GM21786 (cell line): Measurements from ENCODE around the gene TRAIP.

Experiments
- ATAC-seq: cut with Tn5 transposase; IDR thresholded peaks from one replicate; pipeline ENCODE4 v1.9.1; 2021; ENCODE audit not compliant: unreplicated experiment

Gene TRAIP

DNA sequence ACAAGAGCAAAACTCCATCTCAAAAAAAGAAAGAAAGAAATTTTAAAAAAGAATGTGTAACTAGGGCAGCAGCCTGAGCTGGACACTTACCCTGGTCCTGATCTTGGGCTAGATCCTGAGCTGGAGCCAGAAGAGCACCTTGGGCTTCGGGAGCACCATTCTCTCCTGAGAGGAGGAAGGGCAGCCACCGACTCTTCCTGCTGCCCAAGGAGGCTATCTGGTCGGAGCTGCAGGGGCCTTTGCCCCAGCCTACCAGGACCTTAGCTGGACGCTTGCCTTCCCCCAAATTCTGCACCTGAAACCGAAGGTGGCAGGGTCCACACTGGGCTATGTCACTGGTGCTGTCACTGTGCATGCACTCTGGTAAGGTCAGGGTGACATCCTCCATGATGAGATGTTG lies 20.2 kb upstream of the TRAIP start:
- no peak for ATAC-seq

DNA sequence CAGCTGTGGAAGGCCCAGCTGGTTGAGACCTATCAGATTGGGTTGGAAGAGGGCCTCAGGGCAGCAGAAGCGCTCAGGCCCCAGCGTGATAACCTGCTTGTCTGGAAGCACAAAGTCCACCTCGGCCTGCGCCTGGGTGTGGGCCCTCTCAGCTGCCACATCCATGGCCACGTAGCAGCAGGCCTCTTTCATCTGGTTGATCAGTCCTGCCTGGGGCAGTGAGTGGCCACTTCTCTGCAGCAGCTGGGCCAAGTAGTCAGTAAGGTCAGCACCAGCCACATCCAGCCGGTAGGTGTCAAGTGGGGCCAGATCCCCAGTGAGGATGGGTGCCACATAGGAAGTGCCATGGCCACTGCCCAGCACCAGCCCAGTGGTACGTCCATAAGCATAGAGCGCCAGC lies 17.3 kb upstream of the TRAIP start:
- ATAC-seq: no peak

DNA sequence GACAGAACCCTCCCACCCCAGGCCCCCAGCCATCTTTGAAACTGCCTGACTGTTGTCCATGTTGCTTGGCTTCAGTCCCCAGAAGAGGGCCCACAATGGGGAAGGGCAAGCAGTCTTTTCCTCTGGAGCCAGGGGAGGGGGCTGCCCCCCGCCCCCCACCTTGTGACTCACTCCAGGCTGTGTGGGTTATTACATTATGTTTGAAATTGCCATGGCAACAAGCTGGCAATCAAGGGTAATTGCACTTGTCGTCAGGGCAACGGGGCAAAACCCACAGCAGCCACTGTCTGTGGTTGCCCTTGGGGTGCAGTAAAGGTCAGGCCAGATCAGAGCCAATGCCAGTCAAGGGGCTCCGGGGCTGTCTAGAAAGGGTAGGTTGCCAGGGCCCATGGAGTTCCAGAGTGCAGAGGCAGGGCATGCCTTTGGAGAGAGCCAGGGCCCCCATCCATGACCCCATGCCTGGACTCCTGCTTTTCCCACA lies 16.5 kb upstream of the TRAIP start:
- no peak for ATAC-seq

- no peak for ATAC-seq
Observed at GRCh38 chr3:49871531-49872153, 15.3 kb upstream of the TRAIP start.

DNA sequence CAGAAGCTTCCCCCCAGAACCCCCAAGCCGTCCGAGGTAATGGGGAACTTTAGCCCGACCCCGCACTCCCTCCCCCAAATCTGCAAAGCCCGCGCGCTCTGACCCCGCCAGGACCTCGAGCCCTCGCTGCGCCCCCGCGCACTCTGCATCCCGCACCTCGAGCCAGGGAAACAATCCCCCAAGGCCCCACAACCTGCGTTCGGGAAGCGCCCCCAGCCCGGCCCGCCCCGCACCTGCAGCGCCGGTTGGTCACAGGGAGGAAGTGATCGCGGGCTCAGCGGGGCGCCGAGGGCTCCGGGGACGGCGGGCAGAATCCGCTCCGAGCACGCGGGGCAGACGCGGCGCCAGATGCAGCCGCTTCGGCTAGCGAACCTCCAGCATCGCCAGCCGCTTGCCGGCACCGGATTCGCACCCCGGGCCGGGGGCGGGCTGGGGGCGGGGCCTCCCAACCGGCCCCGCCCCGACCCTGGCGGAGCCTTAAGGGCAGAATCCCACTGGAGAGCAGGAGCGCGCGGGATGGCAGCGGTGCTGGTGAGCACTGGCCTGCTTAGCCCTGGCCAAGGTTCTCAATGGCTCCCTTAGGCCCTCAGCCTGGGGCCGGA lies 13.3 kb upstream of the TRAIP start, which contains the start of gene CAMKV:
TSS of gene CAMKV (minus strand) at position 382 of the 602 bp plus-strand sequence. CDS start 7,518 bp downstream, outside the sequence.
- ATAC-seq: no peak

DNA sequence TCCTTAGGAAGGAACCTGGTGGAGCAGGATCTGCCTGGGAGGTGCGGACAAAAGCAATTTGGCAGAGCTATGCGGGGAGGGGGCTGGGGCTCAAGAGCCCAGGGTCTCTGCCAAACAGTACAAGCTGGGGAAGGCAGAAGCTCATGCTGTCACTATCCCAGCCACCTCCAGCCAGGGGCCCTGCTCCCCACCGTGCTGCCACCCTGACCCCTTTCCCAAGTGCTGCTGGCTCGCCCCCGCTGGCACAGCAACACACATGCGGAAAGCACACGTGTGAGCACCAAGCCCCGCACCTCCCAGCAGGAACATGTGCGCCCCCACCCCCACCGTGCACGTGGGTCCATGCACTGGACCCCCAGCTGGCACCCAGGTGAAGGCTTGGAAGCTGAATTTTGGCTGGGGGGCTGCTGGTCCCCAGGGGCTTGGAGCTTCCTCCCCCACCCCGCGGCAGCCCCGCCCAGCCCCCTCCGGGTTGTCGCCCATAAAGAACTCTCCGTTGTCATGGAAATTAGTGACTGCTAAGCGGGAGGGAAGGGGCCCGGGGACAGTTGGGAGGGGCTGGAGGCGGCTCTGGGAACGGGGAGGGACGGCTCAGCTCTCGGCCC lies 12.6 kb upstream of the TRAIP start:
- no peak for ATAC-seq

GRCh38 chr3:49867871-49868321 lies 11.5 kb upstream of the TRAIP start:
- no peak for ATAC-seq

DNA sequence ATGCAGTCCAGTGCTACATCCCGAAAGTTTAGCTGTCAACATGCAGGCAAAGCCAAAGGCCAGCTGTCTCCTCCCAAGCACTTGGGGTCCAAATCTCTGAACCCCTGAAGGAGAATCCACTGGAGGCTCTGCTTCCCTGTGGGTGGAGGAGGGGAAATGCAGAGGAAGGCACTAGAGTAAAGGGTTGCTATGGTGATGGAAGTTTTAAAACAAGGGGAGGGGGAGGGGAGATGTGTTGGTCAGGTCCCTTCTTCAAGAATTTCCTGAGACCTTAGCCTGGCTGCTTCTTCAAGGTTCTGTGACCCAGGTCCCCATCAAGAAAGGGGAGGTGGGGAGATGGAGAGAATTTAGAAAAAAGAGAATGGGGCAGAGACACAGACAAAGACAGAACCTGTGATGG lies 11.0 kb upstream of the TRAIP start:
- no peak for ATAC-seq

DNA sequence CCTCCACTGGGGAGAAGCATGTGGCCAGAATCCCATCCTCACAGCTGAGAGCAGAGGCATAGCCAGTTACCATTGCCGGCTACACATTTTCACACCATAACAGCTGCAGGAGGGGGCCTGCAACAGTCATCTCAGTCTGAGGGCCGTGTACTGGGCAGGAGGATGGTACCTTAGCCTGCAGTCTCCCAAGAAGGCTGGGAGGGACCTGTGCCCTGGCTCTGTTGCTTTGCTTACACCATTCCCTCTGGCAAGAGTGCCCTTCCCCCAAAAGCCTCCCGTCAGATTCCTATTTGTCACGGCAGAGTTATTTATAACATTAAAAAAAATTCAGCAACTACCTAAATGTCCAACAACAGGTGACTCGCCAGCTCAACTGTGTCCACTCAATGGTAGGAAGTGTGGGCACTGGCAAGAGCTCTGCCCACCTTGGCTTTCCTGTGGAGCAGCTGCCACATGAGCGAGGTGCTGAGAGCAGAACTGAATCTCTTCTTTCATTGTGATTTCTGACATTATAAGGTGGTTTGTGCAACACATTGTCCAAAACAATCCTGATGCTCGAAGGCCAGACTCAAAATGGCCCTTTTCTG lies 8.9 kb upstream of the TRAIP start:
- ATAC-seq: no peak

DNA sequence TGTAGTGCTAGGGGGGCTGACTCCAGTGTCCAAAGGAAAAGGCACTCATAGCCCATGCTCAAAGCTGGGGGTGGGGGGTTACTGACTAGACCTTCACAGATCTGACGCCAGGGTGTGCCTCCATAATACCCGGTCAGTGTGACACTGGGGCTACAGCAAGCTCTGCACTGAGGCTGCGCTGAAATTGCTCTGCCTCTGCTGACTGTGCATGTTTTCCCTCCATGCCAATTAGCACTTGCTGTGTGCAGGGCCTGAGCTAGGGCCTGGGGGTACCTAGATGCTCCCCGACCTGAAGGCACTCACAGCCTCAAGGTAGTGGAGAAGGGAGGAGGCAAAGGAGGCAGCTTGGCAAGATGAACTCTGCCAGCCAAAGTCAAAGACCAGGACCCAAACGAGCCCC lies 8.1 kb upstream of the TRAIP start:
- ATAC-seq: no peak

- ATAC-seq: no peak
Observed at GRCh38 chr3:49859576-49860305, 3.4 kb upstream of the TRAIP start.

DNA sequence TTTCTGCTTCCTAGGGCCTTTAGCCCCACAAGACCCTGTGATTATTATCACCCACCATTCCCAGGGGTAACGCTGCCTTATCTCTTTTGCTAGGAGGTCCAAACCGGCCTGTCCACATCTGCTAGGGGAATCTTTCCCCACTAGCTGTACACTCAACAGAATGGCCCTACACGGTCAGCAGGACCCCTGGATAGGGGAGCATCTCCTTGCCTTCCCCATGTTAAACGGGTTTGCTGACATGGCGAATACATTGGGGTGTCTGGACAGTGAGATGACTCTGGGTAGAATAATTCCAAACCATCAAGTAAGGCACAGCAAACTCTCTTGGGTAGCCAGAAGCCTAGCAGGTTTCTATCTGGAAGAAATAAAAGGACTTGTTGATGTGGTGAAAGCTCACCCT lies 702 bp downstream of the TRAIP start:
- ATAC-seq: no peak

GRCh38 chr3:49845694-49846093 lies 10.7 kb downstream of the TRAIP start:
- ATAC-seq: no peak

- no peak for ATAC-seq
Observed at GRCh38 chr3:49844464-49845183, 11.7 kb downstream of the TRAIP start.

DNA sequence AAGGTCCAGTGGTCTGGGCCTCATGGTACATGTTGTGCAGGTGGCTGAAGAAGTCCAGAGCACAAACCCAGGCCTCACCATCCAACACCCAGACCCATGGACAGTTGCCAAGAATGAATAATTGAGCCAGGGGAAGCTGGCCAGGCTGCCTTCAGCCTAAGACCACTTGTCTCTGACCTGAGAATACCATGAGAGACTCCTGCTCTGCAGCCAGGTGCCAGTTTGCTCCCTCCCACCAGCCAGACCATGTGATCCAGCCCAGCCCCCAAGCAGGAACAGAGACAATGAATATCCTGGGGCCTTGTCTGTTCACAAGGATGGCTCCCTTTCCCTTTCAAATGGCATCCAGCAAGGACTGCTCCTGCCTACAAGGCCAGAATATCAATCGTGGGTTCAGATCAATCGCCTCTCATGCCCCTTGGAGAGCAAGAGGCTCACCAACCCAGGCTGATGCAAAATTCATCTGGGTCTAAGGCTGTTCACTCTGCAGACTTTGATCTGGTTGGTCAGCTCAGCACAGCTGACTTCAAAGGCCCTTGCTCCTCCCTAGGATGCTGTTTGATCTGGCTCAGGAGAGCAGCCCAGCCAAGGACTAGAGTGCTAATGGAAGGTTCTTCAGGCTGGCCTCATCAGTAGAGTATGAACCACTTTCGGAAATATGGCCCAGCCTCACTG lies 13.4 kb downstream of the TRAIP start:
- ATAC-seq: no peak

DNA sequence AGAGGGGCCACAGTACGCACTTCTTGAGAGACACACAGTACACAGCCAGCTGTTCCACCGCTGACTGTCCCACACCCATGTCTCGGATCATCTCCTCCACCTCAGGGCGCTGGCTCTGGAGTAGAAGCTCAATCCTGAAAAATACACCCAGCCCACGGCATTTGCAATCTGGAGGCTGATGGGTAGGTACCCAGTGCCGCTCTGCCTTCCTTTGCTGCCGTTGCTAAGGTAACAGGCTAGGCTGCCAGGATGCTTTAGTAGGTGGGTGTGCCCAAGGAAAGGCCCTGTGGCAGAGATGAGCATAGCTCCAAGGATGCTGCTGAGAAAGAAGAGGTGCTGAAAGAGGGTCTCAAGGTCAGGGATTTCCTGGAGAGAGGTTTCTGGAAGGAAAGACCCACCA lies 14.6 kb downstream of the TRAIP start:
- no peak for ATAC-seq

DNA sequence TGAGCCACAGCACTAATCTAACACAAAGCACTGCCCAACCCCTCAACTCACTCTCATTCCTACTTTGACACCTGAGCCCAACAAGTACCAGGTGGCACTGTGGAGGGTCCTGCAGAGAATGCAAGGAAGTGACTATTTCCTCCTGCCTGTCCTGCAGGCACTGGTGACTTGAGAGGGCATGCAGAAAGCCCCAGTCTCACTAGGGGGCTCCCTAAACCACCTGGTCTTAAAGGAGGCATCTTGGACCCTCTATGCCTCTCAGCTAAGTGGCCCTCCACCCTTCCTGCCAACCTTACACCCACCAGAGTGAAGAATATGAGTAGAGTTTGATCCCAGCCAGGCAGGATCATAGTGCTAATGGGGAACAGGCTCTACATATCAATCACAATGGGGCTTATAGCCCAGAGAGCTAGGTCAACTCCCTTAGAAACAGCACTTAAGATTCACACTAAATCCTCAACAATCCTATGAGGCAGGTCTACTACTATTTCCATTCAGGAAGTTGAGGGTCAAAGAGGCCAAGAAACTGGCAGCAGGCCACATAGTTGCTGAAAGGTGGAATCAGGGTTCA lies 15.2 kb downstream of the TRAIP start:
- ATAC-seq: no peak

DNA sequence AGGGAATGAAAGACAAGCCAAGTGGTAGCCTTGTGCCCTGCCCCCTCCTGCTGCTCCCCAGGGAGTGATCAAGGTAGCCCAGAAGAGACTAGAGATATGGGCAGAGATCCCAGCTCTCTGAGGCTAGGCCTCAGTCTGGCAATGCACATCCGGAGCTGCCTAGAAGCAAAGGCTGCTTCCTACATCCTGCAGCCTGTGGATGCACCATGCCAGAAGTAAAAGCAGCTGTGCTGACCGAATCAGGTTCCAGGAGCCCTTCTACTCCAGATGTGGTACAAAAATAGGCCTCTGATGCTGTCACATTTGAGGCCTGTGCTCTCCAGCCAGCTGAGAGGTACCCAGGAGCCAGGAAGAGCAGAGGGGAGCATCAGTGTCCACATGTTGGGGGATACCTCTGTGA lies 16.0 kb downstream of the TRAIP start:
- ATAC-seq: no peak

DNA sequence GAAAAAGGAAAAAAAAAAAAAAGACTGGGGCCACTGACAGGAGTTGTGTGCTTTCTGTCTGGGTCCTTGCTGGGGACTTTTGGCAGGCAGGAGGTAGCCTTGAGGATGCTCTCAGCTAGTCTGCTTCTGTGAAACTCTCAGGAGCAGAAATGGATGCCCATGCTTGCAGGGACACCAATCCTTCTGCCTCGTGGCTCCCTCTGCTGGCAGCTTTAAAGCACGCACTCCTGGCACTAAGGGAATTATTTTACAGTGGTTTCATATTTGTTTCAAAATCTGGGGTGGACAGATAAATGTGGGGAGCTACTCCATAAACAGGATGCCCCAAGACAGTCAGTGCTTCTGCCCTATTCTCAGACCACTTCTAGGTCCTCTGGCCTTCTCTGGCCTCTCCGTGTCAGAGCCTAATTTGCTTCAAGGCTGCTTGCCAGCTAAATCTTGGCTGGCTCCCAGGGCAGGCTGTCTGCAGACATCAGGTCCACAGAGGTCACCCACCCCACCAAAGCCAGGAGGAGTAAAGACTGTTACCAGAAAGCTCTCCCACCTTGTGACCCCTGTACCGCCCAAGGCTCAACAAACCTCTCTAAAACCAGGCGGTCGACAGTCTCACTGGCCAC lies 17.1 kb downstream of the TRAIP start:
- no peak for ATAC-seq
